Kidney (tissue), 14 donors: ENCODE results near the gene RIC3. TPM values are rescaled to one million over a fixed set of nuclear protein-coding genes. Genes with fewer than 3 reads are reported as not detected.
A peak's percentile ranks its signal among the peaks of the same experiment; 100 is the strongest.

Source experiments
- DNase-seq, 5 donors: peaks; one replicate each; pipeline ENCODE4 v3.0.0-alpha.2; 2013 to 2020
- FAIRE-seq: peaks from 2 replicates; lab custom pipeline; 2012; peaks lifted over from hg19 to GRCh38; lab: Jason Lieb, UNC
- H3K27ac ChIP-seq, 2 donors: one replicate each; pipeline ENCODE4 v1.7.0; 2013; ENCODE audit warnings: low read depth in 2 of 2, low read length in 2 of 2, inconsistent platforms in 1 of 2
- H3K27me3 ChIP-seq: one replicate; pipeline ENCODE4 v1.7.1; 2013; ENCODE audit warnings: low read length, inconsistent platforms; ENCODE audit not compliant: control insufficient read depth, insufficient read depth
- H3K36me3 ChIP-seq, 3 donors: one replicate each; pipeline versions ENCODE4 v1.7.0 to v1.7.1; 2013; ENCODE audit warnings: low read length in 3 of 3, control low read depth in 1 of 3, inconsistent platforms in 1 of 3; ENCODE audit not compliant: insufficient read depth in 3 of 3, control insufficient read depth in 2 of 3
- H3K4me1 ChIP-seq, 3 donors: one replicate each; pipeline versions ENCODE4 v1.7.0 to v1.7.1; 2013; ENCODE audit warnings: low read length in 3 of 3, inconsistent platforms in 1 of 3, low read depth in 1 of 3; ENCODE audit not compliant: control insufficient read depth in 2 of 3, insufficient read depth in 2 of 3
- H3K4me3 ChIP-seq, 3 donors: one replicate each; pipeline versions ENCODE4 v1.7.0 to v1.8.1; 2013; ENCODE audit warnings: low read length in 3 of 3, control low read depth in 1 of 3, inconsistent platforms in 1 of 3
- H3K9ac ChIP-seq, 3 donors: one replicate each; pipeline versions ENCODE4 v1.7.0 to v1.7.1; 2013; ENCODE audit warnings: low read length in 3 of 3, control low read depth in 1 of 3, inconsistent platforms in 1 of 3
- H3K9me3 ChIP-seq, 3 donors: one replicate each; pipeline versions ENCODE4 v1.7.0 to v1.7.1; 2013; ENCODE audit warnings: low read length in 3 of 3, control low read depth in 1 of 3, inconsistent platforms in 1 of 3; ENCODE audit not compliant: control insufficient read depth in 2 of 3, insufficient read depth in 1 of 3
- CTCF ChIP-seq: IDR thresholded peaks from 3 replicates; pipeline ENCODE4 v1.5.1; 2012; ENCODE audit warnings: mild to moderate bottlenecking, moderate library complexity, borderline replicate concordance; ENCODE audit not compliant: insufficient read depth; ENCODE audit errors: extremely low read depth
- intact Hi-C: fragments of 100-400 bp; cut with DNase I; formaldehyde crosslinking; loops from one replicate; pipeline ENCODE4 v1.11.1; 2022
- polyA plus RNA-seq: library from polyadenylated mRNA; stranded (reverse); fragments of 350-450 nt; fragmentation: Illumina TruSeq; extraction: RNeasy Lipid Tissue Mini Kit (QIAGEN cat#74804); gene quantifications from one replicate; pipeline ENCODE4 v1.2.3, GENCODE V29; 2014; ENCODE audit warnings: low read depth, low replicate concordance; ENCODE audit not compliant: insufficient read depth
- total RNA-seq: library from RNA; stranded (reverse); fragmentation: NEBNext Ultra II Directional; extraction: Animal tissue kit (Norgen Biotek cat#: 25700); gene quantifications from one replicate; pipeline ENCODE4 v1.2.1, GENCODE V29; 2021
- donor health status: control.
- donor health status: control.
- donor health status: control.
- donor health status: control.
- donor health status: control.
- donor health status: DM: yes; HTN: yes; CAD: no.
- donor health status: Normal renal cell carcinoma (clear cell type).

Gene RIC3
- total and polyA plus RNA-seq, 2 donors from 2014 or later: 10.5 to 30.7 TPM

- H3K27me3 ChIP-seq: no peaks in the 10 kb centered on the region
- no peak overlapping the region for H3K27ac ChIP-seq
- H3K4me1 ChIP-seq: peaks cover 0 to 26% (median 13%) of the 10 kb centered on the region in 3 donors
- H3K9ac ChIP-seq: no peak overlapping the region
- intact Hi-C loops: no loop called here
- no peak for TF ChIP-seq CTCF
- no peaks in the 10 kb centered on the region for H3K36me3 ChIP-seq
- H3K4me3 ChIP-seq: no peak overlapping the region
- DNase-seq (no peak), FAIRE-seq (no peak)
- no peaks in the 10 kb centered on the region for H3K9me3 ChIP-seq
These were observed 84.5 kb downstream of the RIC3 start for GRCh38 chr11:8084352-8084751.

GRCh38 chr11:8083871-8084281, 84.9 kb downstream of the RIC3 start:
- no peak overlapping the region for H3K4me3 ChIP-seq
- no peak overlapping the region for H3K27ac ChIP-seq
- H3K27me3 ChIP-seq: no peaks in the 10 kb centered on the region
- H3K36me3 ChIP-seq: no peaks in the 10 kb centered on the region
- intact Hi-C loops: no loop called here
- peaks cover 0 to 26% (median 13%) of the 10 kb centered on the region in 3 donors for H3K4me1 ChIP-seq
- no peak for TF ChIP-seq CTCF
- H3K9me3 ChIP-seq: no peaks in the 10 kb centered on the region
- DNase-seq (peak in 3 of 5 donors; percentile 51 to 69 (median 57)), FAIRE-seq (no peak)
- H3K9ac ChIP-seq: no peak overlapping the region

GRCh38 chr11:8083088-8083395, 85.8 kb downstream of the RIC3 start:
- no peak overlapping the region for H3K9ac ChIP-seq

More at GRCh38 chr11:8083088-8083395, 85.8 kb downstream of the RIC3 start:
- Histone ChIP-seq H3K36me3 (no peaks in the 10 kb centered on the region), H3K4me3 (no peak overlapping the region), H3K27me3 (no peaks in the 10 kb centered on the region), H3K9me3 (no peaks in the 10 kb centered on the region), H3K27ac (no peak overlapping the region), H3K4me1 (peaks cover 0 to 26% (median 13%) of the 10 kb centered on the region in 3 donors)
- DNase-seq (no peak), FAIRE-seq (no peak)
- intact Hi-C loops: no loop called here
- TF ChIP-seq CTCF: no peak
